ENCODE data around the gene TDP1. TPM values are rescaled to one million over a fixed set of nuclear protein-coding genes. Genes with fewer than 3 reads are reported as not detected.
A peak's percentile ranks its signal among the peaks of the same experiment; 100 is the strongest.

The TDP1 gene
- total RNA-seq, 1 experiment from 2014 or later = 42.9 TPM

GRCh38 chr14:90017371-90017770, 61.6 kb downstream of the TDP1 start:
- H3K4me2 ChIP-seq (ENCODE audit: low read length) = no peak overlapping the region
- POLR2A ChIA-PET (ENCODE audit: unreplicated experiment) = interaction anchor here (0.6 kb wide), 1 partner anchor 61 kb away, joined by 3 read pairs; no protein-coding TSS in a partner anchor

DNA sequence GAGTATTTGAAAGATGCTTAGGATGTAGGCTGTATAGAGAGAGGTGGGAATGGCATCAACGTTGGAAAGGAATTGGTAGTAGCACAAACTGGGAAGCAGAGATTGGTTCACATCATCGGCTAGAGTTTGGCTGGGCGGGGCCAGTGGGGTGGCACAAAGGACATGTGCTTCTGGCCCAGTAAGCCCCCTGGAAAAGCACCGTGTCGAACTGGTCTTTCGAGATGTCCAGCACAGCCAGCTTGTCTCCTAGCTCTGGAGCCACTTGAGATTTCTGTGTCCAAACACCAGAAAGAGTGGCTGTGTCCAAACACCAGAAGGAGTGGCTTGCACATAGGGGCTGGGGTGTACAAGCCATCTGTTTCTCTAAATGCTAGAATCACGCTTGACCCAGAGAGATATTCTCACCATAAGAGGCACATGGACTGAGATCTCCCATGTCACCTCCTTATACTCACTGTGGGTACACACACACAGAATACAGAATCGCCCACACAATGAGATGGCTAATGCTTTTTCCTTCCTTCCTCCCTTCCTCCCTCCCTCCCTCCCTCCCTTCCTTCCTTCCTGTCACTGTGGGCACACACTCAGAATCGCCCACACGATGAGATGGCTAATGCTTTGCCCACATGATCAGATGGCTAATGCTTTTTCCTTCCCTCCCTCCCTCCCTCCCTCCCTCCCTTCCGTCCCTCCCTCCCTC, 64.2 kb downstream of the TDP1 start:
- Histone ChIP-seq H3K4me1 (ENCODE audit: insufficient read depth, low read length) (peaks cover 21% of the 10 kb centered on the region), H3K27ac (ENCODE audit: low read length) (no peak overlapping the region), H3K79me2 (ENCODE audit: low read length) (no peaks in the 10 kb centered on the region), H3K9ac (ENCODE audit: low read length) (no peak overlapping the region), H3K9me3 (ENCODE audit: low read length) (no peaks in the 10 kb centered on the region), H3K36me3 (ENCODE audit: low read depth, low read length) (peaks cover 33% of the 10 kb centered on the region; the same call in 1 of the 2 replicates), H3F3A (ENCODE audit: low read length, unreplicated experiment) (no peaks in the 10 kb centered on the region), H3K4me3 (ENCODE audit: low read length) (no peak overlapping the region), H3K9me2 (replicated peaks; ENCODE audit: low read length) (no peaks in the 10 kb centered on the region), H3K4me2 (ENCODE audit: low read length) (no peak overlapping the region), H4K20me1 (ENCODE audit: low read length) (no peaks in the 10 kb centered on the region), H3K27me3 (ENCODE audit: low read length) (no peaks in the 10 kb centered on the region), H2AFZ (ENCODE audit: low read length) (no peak overlapping the region)
- TF ChIP-seq EZH2 (IDR thresholded peaks at IDR 0.05; ENCODE audit: low read length, unreplicated experiment) = no peak
- TF ChIP-seq, protein P1, sequence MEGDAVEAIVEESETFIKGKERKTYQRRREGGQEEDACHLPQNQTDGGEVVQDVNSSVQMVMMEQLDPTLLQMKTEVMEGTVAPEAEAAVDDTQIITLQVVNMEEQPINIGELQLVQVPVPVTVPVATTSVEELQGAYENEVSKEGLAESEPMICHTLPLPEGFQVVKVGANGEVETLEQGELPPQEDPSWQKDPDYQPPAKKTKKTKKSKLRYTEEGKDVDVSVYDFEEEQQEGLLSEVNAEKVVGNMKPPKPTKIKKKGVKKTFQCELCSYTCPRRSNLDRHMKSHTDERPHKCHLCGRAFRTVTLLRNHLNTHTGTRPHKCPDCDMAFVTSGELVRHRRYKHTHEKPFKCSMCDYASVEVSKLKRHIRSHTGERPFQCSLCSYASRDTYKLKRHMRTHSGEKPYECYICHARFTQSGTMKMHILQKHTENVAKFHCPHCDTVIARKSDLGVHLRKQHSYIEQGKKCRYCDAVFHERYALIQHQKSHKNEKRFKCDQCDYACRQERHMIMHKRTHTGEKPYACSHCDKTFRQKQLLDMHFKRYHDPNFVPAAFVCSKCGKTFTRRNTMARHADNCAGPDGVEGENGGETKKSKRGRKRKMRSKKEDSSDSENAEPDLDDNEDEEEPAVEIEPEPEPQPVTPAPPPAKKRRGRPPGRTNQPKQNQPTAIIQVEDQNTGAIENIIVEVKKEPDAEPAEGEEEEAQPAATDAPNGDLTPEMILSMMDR (conservative IDR thresholded peaks at IDR 0.05; ENCODE audit: low read depth, low read length) = no peak
- TF ChIP-seq EZH2phosphoT487 (IDR thresholded peaks at IDR 0.05; ENCODE audit: borderline replicate concordance, low read length) = no peak
- CTCF ChIA-PET = no interaction called here
- no TSS peak for BruUV-seq (replicated peaks)
- ATAC-seq (no peak), DNase-seq (peak; percentile 10)
- intact Hi-C loops (cut with micrococcal nuclease) = no loop called here
- POLR2A ChIA-PET (ENCODE audit: unreplicated experiment) = no interaction called here

More at GRCh38 chr14:90017371-90017770, 61.6 kb downstream of the TDP1 start:
- Histone ChIP-seq H3K9me2 (replicated peaks; ENCODE audit: low read length) (no peaks in the 10 kb centered on the region), H4K20me1 (ENCODE audit: low read length) (no peaks in the 10 kb centered on the region), H3K9me3 (ENCODE audit: low read length) (no peaks in the 10 kb centered on the region), H3K4me3 (ENCODE audit: low read length) (no peak overlapping the region), H3K27ac (ENCODE audit: low read length) (no peak overlapping the region), H3F3A (ENCODE audit: low read length, unreplicated experiment) (no peaks in the 10 kb centered on the region), H3K27me3 (ENCODE audit: low read length) (no peaks in the 10 kb centered on the region), H3K79me2 (ENCODE audit: low read length) (no peaks in the 10 kb centered on the region), H2AFZ (ENCODE audit: low read length) (no peak overlapping the region), H3K4me1 (ENCODE audit: insufficient read depth, low read length) (peaks cover 5% of the 10 kb centered on the region), H3K9ac (ENCODE audit: low read length) (no peak overlapping the region), H3K36me3 (ENCODE audit: low read depth, low read length) (peaks cover 32% of the 10 kb centered on the region)
- no peak for ATAC-seq
- CTCF ChIA-PET = no interaction called here
- no peak for TF ChIP-seq EZH2 (IDR thresholded peaks at IDR 0.05; ENCODE audit: low read length, unreplicated experiment)
- TF ChIP-seq, protein P1 (conservative IDR thresholded peaks at IDR 0.05; ENCODE audit: low read depth, low read length) = no peak
- no peak for TF ChIP-seq EZH2phosphoT487 (IDR thresholded peaks at IDR 0.05; ENCODE audit: borderline replicate concordance, low read length)
- no peak for DNase-seq
- intact Hi-C loops (cut with micrococcal nuclease) = no loop called here
- BruUV-seq (replicated peaks) = no TSS peak

Data from PC-3 (cell line).